Left lung (tissue), 10 donors: Measurements from ENCODE around the gene RPP30. TPM values are rescaled to one million over a fixed set of nuclear protein-coding genes. Genes with fewer than 3 reads are reported as not detected.

Experiments
- ATAC-seq: fragments of 200-7000 bp; cut with Tn5 transposase; one replicate; pipeline ENCODE4 v1.9.1; 2020; ENCODE audit warnings: moderate library complexity
- DNase-seq, 4 donors: peaks; one replicate each; pipeline ENCODE4 v3.0.0-alpha.2; 2013 to 2020
- H3K27ac ChIP-seq, 2 donors: fragments of 200-600 bp; sonication (generic) in 1 of 2; one replicate each; pipeline versions ENCODE4 v1.5.0 to v1.8.0; 2020 to 2021
- H3K27me3 ChIP-seq, 2 donors: fragments of 200-600 bp; sonication (generic) in 1 of 2; one replicate each; pipeline versions ENCODE4 v1.5.0 to v1.8.0; 2020 to 2021
- H3K36me3 ChIP-seq, 2 donors: fragments of 200-600 bp; sonication (generic) in 1 of 2; one replicate each; pipeline versions ENCODE4 v1.5.0 to v1.8.0; 2020 to 2021
- H3K4me1 ChIP-seq, 2 donors: fragments of 200-600 bp; one replicate each; pipeline ENCODE4 v1.8.0; 2021
- H3K4me3 ChIP-seq, 2 donors: fragments of 200-600 bp; sonication (generic) in 1 of 2; one replicate each; pipeline versions ENCODE4 v1.5.0 to v1.8.0; 2020 to 2021; ENCODE audit warnings: mild to moderate bottlenecking in 1 of 2
- H3K9me3 ChIP-seq, 2 donors: fragments of 200-600 bp; sonication (generic) in 1 of 2; one replicate each; pipeline versions ENCODE4 v1.5.0 to v1.8.0; 2020 to 2021
- CTCF ChIP-seq, 2 donors: fragments of 200-600 bp; sonication (generic) in 1 of 2; IDR thresholded peaks; one replicate each; pipeline versions ENCODE4 v1.5.0 to v1.8.0; 2021; ENCODE audit warnings: antibody characterized with exemption in 2 of 2
- intact Hi-C, 2 donors: fragments of 100-400 bp; cut with DNase I; formaldehyde crosslinking; loops; one replicate each; pipeline versions ENCODE4 v1.11.2 to v1.14.2; 2022
- polyA plus RNA-seq, 6 donors: library from polyadenylated mRNA; unstranded; fragments of 120-200 nt; gene quantifications; one replicate each; pipeline ENCODE4 v1.2.1, GENCODE V29; 2013; ENCODE audit not compliant: insufficient read length in 6 of 6
- total RNA-seq, 2 donors: library from RNA; stranded (reverse); fragmentation: NEBNext Ultra II Directional; extraction: Animal tissue kit (Norgen Biotek cat#: 25700); gene quantifications; one replicate each; pipeline ENCODE4 v1.2.1, GENCODE V29; 2021
- donor health status: DM: no; HTN: yes; CAD: no.
- donor health status: DM: no; HTN: no; CAD: no.

The RPP30 gene
- total and polyA plus RNA-seq, 8 donors = 26.3 to 60.6 (median 52.3) TPM

GRCh38 chr10:90913774-90914420 is 42.1 kb downstream of the RPP30 start:
- no peaks in the 10 kb centered on the region for H3K36me3 ChIP-seq
- peaks cover 0 to 8% of the 10 kb centered on the region in 2 donors for H3K4me1 ChIP-seq
- TF ChIP-seq CTCF (IDR thresholded peaks at IDR 0.05) = no peak
- intact Hi-C loops = loop anchor here in 1 of 2 donors (5.0 kb wide), 1 partner anchor 338 kb away; no protein-coding TSS in a partner anchor
- H3K9me3 ChIP-seq = no peaks in the 10 kb centered on the region
- ATAC-seq = no peak
- no peak overlapping the region for H3K27ac ChIP-seq
- no peak for DNase-seq
- no peak overlapping the region for H3K4me3 ChIP-seq
- no peaks in the 10 kb centered on the region for H3K27me3 ChIP-seq

GRCh38 chr10:90914992-90915765 is 43.4 kb downstream of the RPP30 start:
- DNase-seq (no peak), ATAC-seq (no peak)
- intact Hi-C loops = loop anchor here in 1 of 2 donors (5.0 kb wide), 1 partner anchor 337 kb away; no protein-coding TSS in a partner anchor
- TF ChIP-seq CTCF (IDR thresholded peaks at IDR 0.05) = no peak
- H3K4me3 ChIP-seq = no peak overlapping the region
- peaks cover 0 to 8% of the 10 kb centered on the region in 2 donors for H3K4me1 ChIP-seq
- H3K9me3 ChIP-seq = no peaks in the 10 kb centered on the region
- H3K27ac ChIP-seq = no peak overlapping the region
- no peaks in the 10 kb centered on the region for H3K36me3 ChIP-seq
- no peaks in the 10 kb centered on the region for H3K27me3 ChIP-seq

GRCh38 chr10:90915766-90916075 is 43.9 kb downstream of the RPP30 start:
- Histone ChIP-seq H3K4me3 (no peak overlapping the region), H3K27me3 (no peaks in the 10 kb centered on the region), H3K9me3 (no peaks in the 10 kb centered on the region), H3K36me3 (no peaks in the 10 kb centered on the region), H3K27ac (no peak overlapping the region), H3K4me1 (peaks cover 0 to 8% of the 10 kb centered on the region in 2 donors)
- DNase-seq (peak in 1 of 4 donors; percentile 29), ATAC-seq (no peak)
- intact Hi-C loops = no loop called here
- TF ChIP-seq CTCF (IDR thresholded peaks at IDR 0.05) = no peak

GRCh38 chr10:90916392-90917237 is 44.8 kb downstream of the RPP30 start:
- Histone ChIP-seq H3K27ac (no peak overlapping the region), H3K4me3 (no peak overlapping the region), H3K4me1 (peaks cover 0 to 6% of the 10 kb centered on the region in 2 donors), H3K27me3 (no peaks in the 10 kb centered on the region), H3K36me3 (no peaks in the 10 kb centered on the region), H3K9me3 (no peaks in the 10 kb centered on the region)
- TF ChIP-seq CTCF (IDR thresholded peaks at IDR 0.05) = no peak
- ATAC-seq (no peak), DNase-seq (peak in 2 of 4 donors; percentile 58 to 67)
- intact Hi-C loops = no loop called here
